HUES6 (cell line): ENCODE data around the gene USP36.

Experiments
- H3K27ac ChIP-seq: 2 replicates; pipeline ENCODE4 v1.7.0; 2013; ENCODE audit warnings: low read depth, mild to moderate bottlenecking, low read length, inconsistent platforms
- H3K27me3 ChIP-seq: 2 replicates; pipeline ENCODE4 v1.6.1; 2013; ENCODE audit warnings: low read length; ENCODE audit not compliant: control insufficient read depth, insufficient read depth
- H3K36me3 ChIP-seq: 2 replicates; pipeline ENCODE4 v1.6.1; 2013; ENCODE audit warnings: low read length; ENCODE audit not compliant: control insufficient read depth, insufficient read depth
- H3K4me1 ChIP-seq: 2 replicates; pipeline ENCODE4 v1.6.1; 2013; ENCODE audit warnings: low read length; ENCODE audit not compliant: control insufficient read depth, insufficient read depth
- H3K4me3 ChIP-seq: 2 replicates; pipeline ENCODE4 v1.5.1; 2013; ENCODE audit warnings: low read depth, low read length
- H3K9ac ChIP-seq: one replicate; pipeline ENCODE4 v1.6.1; 2013; ENCODE audit warnings: mild to moderate bottlenecking, low read length
- H3K9me3 ChIP-seq: 2 replicates; pipeline ENCODE4 v1.6.1; 2013; ENCODE audit warnings: low read depth, low read length; ENCODE audit not compliant: control insufficient read depth, insufficient read depth

USP36 gene

GRCh38 chr17:78748048-78748729 is 92.4 kb downstream of the USP36 start:
- H3K9ac ChIP-seq = no peak overlapping the region
- H3K36me3 ChIP-seq = no peaks in the 10 kb centered on the region
- no peak overlapping the region for H3K27ac ChIP-seq
- H3K9me3 ChIP-seq = no peaks in the 10 kb centered on the region
- no peaks in the 10 kb centered on the region for H3K27me3 ChIP-seq
- peaks cover 10% of the 10 kb centered on the region for H3K4me1 ChIP-seq
- no peak overlapping the region for H3K4me3 ChIP-seq

GRCh38 chr17:78747488-78747887 is 93.1 kb downstream of the USP36 start:
- Histone ChIP-seq H3K27ac (no peak overlapping the region), H3K9me3 (no peaks in the 10 kb centered on the region), H3K27me3 (no peaks in the 10 kb centered on the region), H3K9ac (no peak overlapping the region), H3K4me1 (peaks cover 10% of the 10 kb centered on the region), H3K4me3 (no peak overlapping the region), H3K36me3 (no peaks in the 10 kb centered on the region)

- Histone ChIP-seq H3K9ac (no peak overlapping the region), H3K27ac (no peak overlapping the region), H3K27me3 (no peaks in the 10 kb centered on the region), H3K4me3 (no peak overlapping the region), H3K9me3 (no peaks in the 10 kb centered on the region), H3K4me1 (peaks cover 11% of the 10 kb centered on the region), H3K36me3 (no peaks in the 10 kb centered on the region)
These were observed 93.7 kb downstream of the USP36 start for GRCh38 chr17:78746949-78747269.

DNA sequence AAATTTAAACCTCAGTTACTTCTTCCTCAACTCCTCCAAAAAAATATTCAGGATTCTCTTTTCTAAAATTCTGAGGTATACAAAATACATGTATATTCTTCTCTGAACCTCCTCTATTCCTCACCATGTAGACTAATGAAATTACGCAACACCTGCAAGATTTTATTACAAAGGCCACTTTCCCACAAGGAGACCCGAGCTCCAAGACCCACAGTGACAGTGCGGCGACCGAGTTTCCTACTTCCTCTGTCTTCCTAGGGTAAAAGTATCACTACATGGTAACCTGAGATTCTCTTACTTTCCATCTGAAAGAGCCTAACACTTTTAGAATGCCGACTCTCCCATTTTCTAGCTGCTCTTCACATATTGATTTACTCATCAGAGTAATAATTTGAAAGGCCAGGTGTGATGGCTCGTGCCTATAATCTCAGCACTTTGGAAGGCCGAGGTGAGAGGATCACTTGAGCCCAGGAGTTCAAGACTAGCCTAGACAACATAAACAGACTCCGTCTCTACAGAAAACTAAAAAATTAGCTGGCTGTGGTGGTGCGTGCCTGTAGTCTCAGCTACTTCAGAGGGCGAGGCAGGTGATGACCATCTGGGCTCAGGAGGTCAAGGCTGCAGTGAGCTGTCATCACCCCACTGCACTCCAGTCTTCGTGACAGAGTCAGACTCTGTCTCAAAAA is 94.2 kb downstream of the USP36 start:
- H3K4me1 ChIP-seq = peaks cover 16% of the 10 kb centered on the region
- H3K27ac ChIP-seq = no peak overlapping the region
- H3K9ac ChIP-seq = no peak overlapping the region

More for the DNA sequence above, 94.2 kb downstream of the USP36 start:
- no peaks in the 10 kb centered on the region for H3K27me3 ChIP-seq
- no peaks in the 10 kb centered on the region for H3K36me3 ChIP-seq
- H3K4me3 ChIP-seq = no peak overlapping the region; the same call in 1 of the 2 replicates
- H3K9me3 ChIP-seq = no peaks in the 10 kb centered on the region
